SK-N-SH treated with all-trans-retinoic acid at 6 μM for 48 hours (cell line): Measurements from ENCODE around the gene ESYT2.

Experiments
- ARNTL ChIP-seq: fragments of 450-650 bp; formaldehyde crosslinking; IDR thresholded peaks from 2 replicates; pipeline ENCODE4 v1.5.0; 2020; ENCODE audit warnings: low read depth, mild to moderate bottlenecking, moderate library complexity, borderline replicate concordance
- CSDC2 ChIP-seq: fragments of 250-450 bp; sonication (Bioruptor Pico); IDR thresholded peaks from 2 replicates; pipeline ENCODE4 v1.5.0; 2020; ENCODE audit warnings: mild to moderate bottlenecking, moderate library complexity
- ISL1 ChIP-seq: fragments of 250-450 bp; sonication (Bioruptor Pico); IDR thresholded peaks from 2 replicates; pipeline ENCODE4 v2.1.2; 2022; ENCODE audit warnings: mild to moderate bottlenecking, moderate library complexity
- RARB ChIP-seq: fragments of 250-450 bp; sonication (Bioruptor Pico); IDR thresholded peaks from 2 replicates; pipeline ENCODE4 v1.8.0; 2021; ENCODE audit warnings: mild to moderate bottlenecking, moderate library complexity
- TOX ChIP-seq: fragments of 250-450 bp; sonication (Bioruptor Pico); IDR thresholded peaks from 2 replicates; pipeline ENCODE4 v1.8.0; 2021; ENCODE audit warnings: mild to moderate bottlenecking, moderate library complexity, borderline replicate concordance
- ZFP30 ChIP-seq: fragments of 450-650 bp; formaldehyde crosslinking; IDR thresholded peaks from 2 replicates; pipeline ENCODE4 v1.5.0; 2022; ENCODE audit warnings: mild to moderate bottlenecking, moderate library complexity
- ZNF70 ChIP-seq: fragments of 450-650 bp; formaldehyde crosslinking; IDR thresholded peaks from 2 replicates; pipeline ENCODE4 v1.5.0; 2020; ENCODE audit warnings: mild to moderate bottlenecking, moderate library complexity

DNA sequence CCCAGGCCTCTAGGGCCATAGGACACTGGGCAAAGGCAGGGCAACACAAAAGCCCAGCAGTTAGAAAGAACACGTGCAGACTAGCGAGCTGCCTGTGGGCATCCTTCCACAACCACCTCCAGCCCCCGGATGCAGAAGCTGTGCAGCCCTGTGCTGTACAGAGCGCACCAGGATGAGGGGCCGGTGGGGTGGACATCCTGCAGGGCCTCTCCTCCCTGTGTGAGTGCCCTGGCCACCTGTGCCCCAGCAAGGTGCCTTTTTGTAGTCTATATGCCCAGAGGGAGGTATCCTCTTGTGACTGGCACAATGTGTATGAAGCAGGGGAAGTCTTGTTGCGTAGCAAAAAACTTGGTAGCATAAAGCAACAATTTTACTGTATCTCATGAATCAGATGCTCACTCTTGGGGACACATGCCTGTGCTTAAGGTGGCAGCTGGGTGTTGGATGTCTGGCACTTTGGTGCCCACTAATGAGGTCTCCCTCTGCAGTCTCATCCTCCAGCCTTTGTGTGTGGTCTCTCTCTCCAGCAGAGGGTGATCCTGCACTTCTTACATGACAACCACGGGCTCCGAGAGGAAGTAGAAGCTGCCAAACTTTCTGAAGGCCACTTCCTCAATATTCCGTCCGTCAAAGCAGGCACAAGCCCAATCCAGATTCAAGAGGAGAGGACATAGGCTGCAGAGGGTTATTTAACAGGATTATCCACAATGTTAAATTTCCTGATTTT is 133.4 kb downstream of the ESYT2 start:
- TF ChIP-seq TOX (CRISPR knock-in tag) (no peak), ZNF70 (CRISPR knock-in tag) (no peak), ARNTL (CRISPR knock-in tag) (no peak), CSDC2 (CRISPR knock-in tag) (no peak), ZFP30 (CRISPR knock-in tag) (no peak), RARB (CRISPR knock-in tag) (no peak), ISL1 (CRISPR knock-in tag) (no peak)
